ENCODE results near the gene MAP4. TPM values are rescaled to one million over a fixed set of nuclear protein-coding genes. Genes with fewer than 3 reads are reported as not detected.
A peak's percentile ranks its signal among the peaks of the same experiment; 100 is the strongest.

The MAP4 gene
- total and polyA plus RNA-seq, 2 of the 13 experiments (the other 11 are each of a cell fraction or from before 2014, with no cell fraction given): 33.1 to 38.7 TPM

- TF ChIP-seq ATF4 (CRISPR knock-in tag; IDR thresholded peaks at IDR 0.05): no peak
- TF ChIP-seq ZNF547 (CRISPR knock-in tag; IDR thresholded peaks at IDR 0.05): no peak
- no peak for TF ChIP-seq ZFP36L1 (CRISPR knock-in tag; IDR thresholded peaks at IDR 0.05)
- no peak for TF ChIP-seq ZNF24 (IDR thresholded peaks at IDR 0.05)
- peak; percentile 75 for TF ChIP-seq RCOR2 (CRISPR knock-in tag; IDR thresholded peaks at IDR 0.05)
- TF ChIP-seq ZNF75D (CRISPR knock-in tag; IDR thresholded peaks at IDR 0.05; ENCODE audit: borderline replicate concordance): no peak
- no peak for TF ChIP-seq MXD1 (CRISPR knock-in tag; IDR thresholded peaks at IDR 0.05)
- TF ChIP-seq NFIB (CRISPR knock-in tag; IDR thresholded peaks at IDR 0.05; ENCODE audit: borderline replicate concordance): no peak
- peak; percentile 5 for TF ChIP-seq PHF5A (CRISPR knock-in tag; IDR thresholded peaks at IDR 0.05; ENCODE audit: low read depth, unreplicated experiment)
- no peak for TF ChIP-seq MAFG (CRISPR knock-in tag; IDR thresholded peaks at IDR 0.05)
- no peak for TF ChIP-seq SIN3A (IDR thresholded peaks at IDR 0.05; ENCODE audit: borderline replicate concordance, low read depth, low read length)
- TF ChIP-seq SP4 (CRISPR knock-in tag; IDR thresholded peaks at IDR 0.05): no peak
- no peak for TF ChIP-seq HMGA1 (CRISPR knock-in tag; conservative IDR thresholded peaks at IDR 0.05)
- TF ChIP-seq ZFP41 (CRISPR knock-in tag; IDR thresholded peaks at IDR 0.05; ENCODE audit: borderline replicate concordance): no peak
- no peak for TF ChIP-seq KIAA2018 (CRISPR knock-in tag; IDR thresholded peaks at IDR 0.05; ENCODE audit: borderline replicate concordance)
- no peak for TF ChIP-seq STAT5B (CRISPR knock-in tag; IDR thresholded peaks at IDR 0.05)
- TF ChIP-seq ZNF644 (CRISPR knock-in tag; IDR thresholded peaks at IDR 0.05; ENCODE audit: low read depth): peak; percentile 91
- TF ChIP-seq RFX5 (IDR thresholded peaks at IDR 0.05; ENCODE audit: low read depth, low read length): no peak
- TF ChIP-seq FOXK2 (IDR thresholded peaks at IDR 0.05): no peak
- TF ChIP-seq MXD4 (CRISPR knock-in tag; IDR thresholded peaks at IDR 0.05): no peak
- TF ChIP-seq BCLAF1 (IDR thresholded peaks at IDR 0.05): no peak
Observed at GRCh38 chr3:47954567-47954966, 61.6 kb downstream of the MAP4 start (continued).
